C4-2B (cell line): ENCODE data around the gene ETV5.

Experiments used
- CTCF ChIP-seq: fragments of 450-650 bp; conservative IDR thresholded peaks from 2 replicates; pipeline ENCODE4 v1.5.1; 2017; ENCODE audit warnings: mild to moderate bottlenecking
- ZFX ChIP-seq: fragments of 450-650 bp; IDR thresholded peaks from 2 replicates; pipeline ENCODE4 v1.6.1; 2017

DNA sequence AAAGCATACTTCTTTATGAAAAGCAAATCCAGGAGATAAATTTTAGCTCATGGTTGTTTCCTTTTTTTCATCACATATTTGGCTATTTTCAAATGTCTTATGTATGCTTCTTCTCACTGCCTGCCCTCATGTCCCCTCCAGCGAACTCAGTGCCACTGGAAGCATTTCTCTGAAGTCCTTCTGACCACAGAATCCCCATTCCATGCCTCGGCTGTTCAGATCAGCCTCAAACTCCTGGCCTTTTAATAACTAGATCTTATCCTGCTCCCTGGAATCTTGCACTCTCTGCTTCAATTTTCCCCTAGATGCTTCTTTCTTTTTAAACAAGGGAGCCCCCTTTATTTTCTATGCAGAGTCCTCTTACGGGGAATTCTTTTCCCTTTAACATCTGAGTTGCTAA, 10.1 kb downstream of the ETV5 start:
- TF ChIP-seq CTCF (no peak), ZFX (no peak)
